PC-3 (cell line): Measurements from ENCODE around the gene ST14. TPM values are rescaled to one million over a fixed set of nuclear protein-coding genes. Genes with fewer than 3 reads are reported as not detected.

Source experiments
- ATAC-seq: fragments of 200-7000 bp; cut with Tn5 transposase; 2 replicates; pipeline ENCODE4 v1.9.1; 2020; ENCODE audit warnings: mild to moderate bottlenecking, moderate library complexity
- BruUV-seq: library from RNA; stranded (reverse); fragments of 400-500 nt; replicated peaks from 2 replicates; lab custom pipeline; 2021; lab: Mats Ljungman, UMichigan
- CTCF ChIA-PET: fragments of 300-600 bp; sonication (Branson Sonifier 250); formaldehyde crosslinking; loops from one replicate; lab custom pipeline; 2022; ENCODE audit warnings: antibody characterized with exemption; lab: Charles Lee
- POLR2A ChIA-PET: fragments of 300-600 bp; sonication (Branson Sonifier 250); formaldehyde crosslinking; loops from one replicate; lab custom pipeline; 2022; ENCODE audit warnings: antibody characterized with exemption; ENCODE audit not compliant: unreplicated experiment; lab: Charles Lee
- DNase-seq: peaks from one replicate; pipeline ENCODE4 v3.0.0-alpha.2; 2015
- H2AFZ ChIP-seq: fragments of 300-600 bp; sonication (generic); 2 replicates; pipeline ENCODE4 v1.6.0; 2016; ENCODE audit warnings: antibody characterized with exemption, low read length
- H3F3A ChIP-seq: fragments of 300-600 bp; sonication (generic); one replicate; pipeline ENCODE4 v1.6.0; 2017; ENCODE audit warnings: antibody characterized with exemption, low read length, control low read depth, mild to moderate bottlenecking; ENCODE audit not compliant: unreplicated experiment
- H3K27ac ChIP-seq: fragments of 300-600 bp; sonication (generic); 2 replicates; pipeline ENCODE4 v1.5.1; 2016; ENCODE audit warnings: mild to moderate bottlenecking, low read length
- H3K27me3 ChIP-seq: fragments of 300-600 bp; sonication (generic); 2 replicates; pipeline ENCODE4 v1.6.1; 2016; ENCODE audit warnings: low read length, mixed read lengths
- H3K36me3 ChIP-seq: fragments of 300-600 bp; sonication (generic); 2 replicates; pipeline ENCODE4 v1.6.1; 2016; ENCODE audit warnings: low read depth, mixed run types, low read length, mixed read lengths
- H3K4me1 ChIP-seq: fragments of 300-600 bp; sonication (generic); 2 replicates; pipeline ENCODE4 v1.5.1; 2016; ENCODE audit warnings: low read length; ENCODE audit not compliant: insufficient read depth
- H3K4me2 ChIP-seq: fragments of 300-600 bp; sonication (generic); 2 replicates; pipeline ENCODE4 v1.6.0; 2016; ENCODE audit warnings: low read length
- H3K4me3 ChIP-seq: fragments of 300-600 bp; sonication (generic); 2 replicates; pipeline ENCODE4 v1.5.1; 2016; ENCODE audit warnings: mild to moderate bottlenecking, low read length, mixed read lengths
- H3K79me2 ChIP-seq: fragments of 300-600 bp; sonication (generic); 2 replicates; pipeline ENCODE4 v1.6.1; 2017; ENCODE audit warnings: low read length, mixed read lengths
- H3K9ac ChIP-seq: fragments of 300-600 bp; sonication (generic); 2 replicates; pipeline ENCODE4 v1.6.0; 2016; ENCODE audit warnings: mild to moderate bottlenecking, low read length
- H3K9me2 ChIP-seq: fragments of 300-600 bp; sonication (generic); replicated peaks from 2 replicates; pipeline ENCODE4 v1.6.1; 2016; ENCODE audit warnings: mixed run types, low read length, mixed read lengths
- H3K9me3 ChIP-seq: fragments of 300-600 bp; sonication (generic); 2 replicates; pipeline ENCODE4 v1.6.1; 2016; ENCODE audit warnings: low read length, mixed read lengths
- H4K20me1 ChIP-seq: fragments of 300-600 bp; sonication (generic); 2 replicates; pipeline ENCODE4 v1.6.1; 2016; ENCODE audit warnings: low read length, mixed read lengths
- CTCF ChIP-seq: fragments of 300-600 bp; sonication (generic); conservative IDR thresholded peaks from 2 replicates; pipeline ENCODE4 v1.5.1; 2017; ENCODE audit warnings: antibody characterized with exemption, low read depth, mild to moderate bottlenecking, low read length
- EZH2 ChIP-seq: fragments of 300-600 bp; sonication (generic); IDR thresholded peaks from one replicate; pipeline ENCODE4 v1.6.1; 2017; ENCODE audit warnings: antibody characterized with exemption, mild to moderate bottlenecking, low read length; ENCODE audit not compliant: unreplicated experiment
- EZH2phosphoT487 ChIP-seq: fragments of 300-600 bp; sonication (generic); IDR thresholded peaks from 2 replicates; pipeline ENCODE4 v1.6.1; 2018; ENCODE audit warnings: mild to moderate bottlenecking, antibody characterized with exemption, low read length, borderline replicate concordance
- intact Hi-C: fragments of 100-400 bp; cut with micrococcal nuclease; formaldehyde crosslinking; loops from 2 replicates; pipeline ENCODE4 v1.9.0; 2023
- total RNA-seq: library from RNA; depleted of rRNA; stranded (reverse); fragments of >200 nt; gene quantifications from 2 replicates; pipeline ENCODE4 v1.2.3, GENCODE V29; 2014

The ST14 gene
- total RNA-seq, 1 experiment from 2014 or later, result 231 TPM

- ATAC-seq, result no peak
- no peak overlapping the region for H2AFZ ChIP-seq
- no peaks in the 10 kb centered on the region for H3K4me1 ChIP-seq
- no TSS peak for BruUV-seq
- H3K4me3 ChIP-seq, result no peak overlapping the region
- intact Hi-C loops, result no loop called here
- no peak overlapping the region for H3K9ac ChIP-seq
- H4K20me1 ChIP-seq, result no peaks in the 10 kb centered on the region
- DNase-seq, result no peak
- CTCF ChIA-PET, result no interaction called here
- peaks cover 4% of the 10 kb centered on the region for H3F3A ChIP-seq
- H3K4me2 ChIP-seq, result no peak overlapping the region
- H3K9me3 ChIP-seq, result no peaks in the 10 kb centered on the region
- H3K9me2 ChIP-seq, result no peaks in the 10 kb centered on the region
- no peak for TF ChIP-seq EZH2phosphoT487
- TF ChIP-seq EZH2, result no peak
- TF ChIP-seq CTCF, result no peak
- POLR2A ChIA-PET, result no interaction called here
- peaks cover 78% of the 10 kb centered on the region for H3K36me3 ChIP-seq
- no peaks in the 10 kb centered on the region for H3K27me3 ChIP-seq
- no peak overlapping the region for H3K27ac ChIP-seq
- no peaks in the 10 kb centered on the region for H3K79me2 ChIP-seq
These were observed 23.5 kb upstream of the ST14 start for GRCh38 chr11:130136107-130136506.

- Histone ChIP-seq H3K4me1 (no peaks in the 10 kb centered on the region), H3K27me3 (no peaks in the 10 kb centered on the region), H3F3A (no peaks in the 10 kb centered on the region), H2AFZ (no peak overlapping the region), H3K27ac (no peak overlapping the region), H3K79me2 (no peaks in the 10 kb centered on the region), H3K4me3 (no peak overlapping the region), H4K20me1 (no peaks in the 10 kb centered on the region), H3K36me3 (peaks cover 78% of the 10 kb centered on the region), H3K9ac (no peak overlapping the region), H3K4me2 (no peak overlapping the region), H3K9me2 (no peaks in the 10 kb centered on the region), H3K9me3 (no peaks in the 10 kb centered on the region)
- ATAC-seq, result no peak
- BruUV-seq, result no TSS peak
- ChIA-PET CTCF (no interaction called here), POLR2A (no interaction called here)
- intact Hi-C loops, result no loop called here
- TF ChIP-seq CTCF, result no peak
- no peak for TF ChIP-seq EZH2
- TF ChIP-seq EZH2phosphoT487, result no peak
- no peak for DNase-seq
These were observed 21.6 kb upstream of the ST14 start for GRCh38 chr11:130137999-130138398.

- H4K20me1 ChIP-seq, result no peaks in the 10 kb centered on the region
- H3K36me3 ChIP-seq, result peaks cover 77% of the 10 kb centered on the region
- ChIA-PET POLR2A (no interaction called here), CTCF (no interaction called here)
- H3K4me3 ChIP-seq, result no peak overlapping the region
- no peaks in the 10 kb centered on the region for H3K4me1 ChIP-seq
- ATAC-seq (no peak), DNase-seq (no peak)
- no peak overlapping the region for H3K4me2 ChIP-seq
- H3K27ac ChIP-seq, result no peak overlapping the region
- H3K27me3 ChIP-seq, result no peaks in the 10 kb centered on the region
- no peaks in the 10 kb centered on the region for H3K9me2 ChIP-seq
- H3F3A ChIP-seq, result no peaks in the 10 kb centered on the region
- BruUV-seq, result no TSS peak
- H3K9ac ChIP-seq, result no peak overlapping the region
- TF ChIP-seq CTCF (no peak), EZH2 (no peak), EZH2phosphoT487 (no peak)
- H3K9me3 ChIP-seq, result no peaks in the 10 kb centered on the region
- intact Hi-C loops, result no loop called here
- no peak overlapping the region for H2AFZ ChIP-seq
- no peaks in the 10 kb centered on the region for H3K79me2 ChIP-seq
These were observed 20.2 kb upstream of the ST14 start for GRCh38 chr11:130139401-130139800.
